ENCODE measurements around the gene SNAP25. TPM values are rescaled to one million over a fixed set of nuclear protein-coding genes. Genes with fewer than 3 reads are reported as not detected.

The SNAP25 gene
- total RNA-seq, 4 donors from 2014 or later = 0.22 to 0.39 TPM; not detected in 2

GRCh38 chr20:10323729-10324128 is 105.1 kb downstream of the SNAP25 start:
- no peak for TF ChIP-seq POLR2A (IDR thresholded peaks at IDR 0.05)
- TF ChIP-seq CTCF (IDR thresholded peaks at IDR 0.05) = no peak
- no peak for TF ChIP-seq EP300 (IDR thresholded peaks at IDR 0.05)
- 82% methylated on average over 4 of the region's 4 CpGs for WGBS, 2 donors
- H3K4me3 ChIP-seq = no peak overlapping the region
- no peak for DNase-seq (ENCODE audit: low spot score in 2 of 2)
- H3K36me3 ChIP-seq = no peaks in the 10 kb centered on the region
- H3K9me3 ChIP-seq = no peaks in the 10 kb centered on the region
- H3K27ac ChIP-seq = no peak overlapping the region
- H3K4me1 ChIP-seq = no peaks in the 10 kb centered on the region
- H3K27me3 ChIP-seq = no peaks in the 10 kb centered on the region

DNA sequence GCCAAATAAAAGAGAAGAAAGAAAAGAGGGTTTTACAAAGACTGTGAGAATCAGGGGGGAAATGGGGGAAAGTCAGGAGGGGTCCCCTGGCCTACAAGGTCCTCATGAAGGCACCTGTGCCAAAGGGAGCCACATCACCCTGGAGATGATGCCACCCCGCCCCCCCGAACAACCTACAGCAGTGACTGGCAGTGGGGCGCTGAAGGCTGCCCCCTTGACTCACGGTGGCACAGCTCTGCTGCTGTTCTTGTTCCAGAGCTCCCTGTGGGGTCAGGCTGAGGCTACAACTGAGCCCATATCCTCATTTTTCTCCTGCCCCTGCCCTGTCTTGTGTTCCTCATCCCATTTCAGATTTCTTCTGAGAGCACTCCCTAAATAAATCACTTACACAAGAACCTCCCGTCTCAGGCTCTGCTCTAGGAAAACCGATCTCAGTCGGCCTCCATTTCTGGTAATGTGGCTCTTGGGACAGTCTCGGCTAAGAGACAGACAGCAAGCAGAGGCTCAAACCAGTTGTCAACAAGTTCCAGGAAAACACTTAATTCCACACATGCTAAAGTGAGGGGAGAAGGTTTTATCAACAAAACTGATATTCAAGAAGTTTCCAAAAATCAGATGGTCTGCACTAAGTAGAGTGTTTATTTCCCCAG is 105.7 kb downstream of the SNAP25 start:
- Histone ChIP-seq H3K27ac (no peak overlapping the region), H3K27me3 (no peaks in the 10 kb centered on the region), H3K9me3 (no peaks in the 10 kb centered on the region), H3K36me3 (no peaks in the 10 kb centered on the region), H3K4me1 (no peaks in the 10 kb centered on the region), H3K4me3 (no peak overlapping the region)
- DNase-seq (ENCODE audit: low spot score in 2 of 2) = no peak
- TF ChIP-seq CTCF (IDR thresholded peaks at IDR 0.05) = no peak
- TF ChIP-seq EP300 (IDR thresholded peaks at IDR 0.05) = no peak
- TF ChIP-seq POLR2A (IDR thresholded peaks at IDR 0.05) = no peak
- WGBS, 2 donors = 65 to 75% methylated on average over 8 of the region's 8 CpGs

GRCh38 chr20:10328897-10329255 is 110.2 kb downstream of the SNAP25 start:
- Histone ChIP-seq H3K27ac (no peak overlapping the region), H3K4me3 (no peak overlapping the region), H3K36me3 (no peaks in the 10 kb centered on the region), H3K4me1 (peaks cover 0 to 8% (median 0%) of the 10 kb centered on the region in 4 donors), H3K9me3 (no peaks in the 10 kb centered on the region), H3K27me3 (no peaks in the 10 kb centered on the region)
- WGBS, 2 donors = 82 to 90% methylated on average over 4 of the region's 4 CpGs
- DNase-seq (ENCODE audit: low spot score in 2 of 2) = no peak
- TF ChIP-seq POLR2A (IDR thresholded peaks at IDR 0.05) = no peak
- no peak for TF ChIP-seq EP300 (IDR thresholded peaks at IDR 0.05)
- no peak for TF ChIP-seq CTCF (IDR thresholded peaks at IDR 0.05)

DNA sequence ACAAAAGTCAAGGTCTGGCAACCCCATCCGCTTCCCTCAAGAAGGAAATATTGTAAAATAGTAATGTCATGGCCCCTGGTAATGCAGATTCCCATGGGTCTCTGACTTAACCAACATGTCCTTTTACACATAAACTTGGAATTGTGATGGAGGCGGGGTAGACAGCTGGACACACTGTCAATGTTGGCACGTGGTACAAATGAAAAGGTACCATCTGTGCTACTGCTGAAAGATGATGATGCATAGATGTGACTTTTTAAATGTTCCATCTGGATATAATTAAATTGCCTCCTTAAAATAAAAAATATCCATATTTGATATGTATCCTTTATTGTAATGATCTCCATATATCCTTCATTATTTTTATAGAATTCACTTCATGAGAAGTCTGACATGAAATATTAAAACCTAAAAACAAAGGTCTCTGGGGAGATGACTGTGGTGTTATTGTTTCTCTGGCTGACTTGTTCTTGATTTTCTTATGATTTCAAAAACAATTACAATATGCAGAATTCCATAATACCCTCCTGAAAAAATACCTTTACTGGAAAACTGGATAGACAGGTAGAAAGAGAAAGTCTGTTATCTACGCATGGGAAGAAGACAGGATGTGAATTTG is 110.9 kb downstream of the SNAP25 start:
- Histone ChIP-seq H3K9me3 (no peaks in the 10 kb centered on the region), H3K4me1 (peaks cover 0 to 8% (median 0%) of the 10 kb centered on the region in 4 donors), H3K27ac (no peak overlapping the region), H3K36me3 (no peaks in the 10 kb centered on the region), H3K27me3 (no peaks in the 10 kb centered on the region), H3K4me3 (no peak overlapping the region)
- TF ChIP-seq EP300 (IDR thresholded peaks at IDR 0.05) = no peak
- TF ChIP-seq POLR2A (IDR thresholded peaks at IDR 0.05) = no peak
- no peak for TF ChIP-seq CTCF (IDR thresholded peaks at IDR 0.05)
- no peak for DNase-seq (ENCODE audit: low spot score in 2 of 2)
- 77 to 79% methylated on average over 4 of the region's 4 CpGs for WGBS, 2 donors

- Histone ChIP-seq H3K27ac (peak overlapping the region in 1 of 4 donors; percentile 27), H3K36me3 (no peaks in the 10 kb centered on the region), H3K4me1 (peaks cover 0 to 8% (median 0%) of the 10 kb centered on the region in 4 donors), H3K9me3 (no peaks in the 10 kb centered on the region), H3K27me3 (no peaks in the 10 kb centered on the region), H3K4me3 (no peak overlapping the region)
- 70 to 72% methylated on average over 4 of the region's 4 CpGs for WGBS, 2 donors
- TF ChIP-seq CTCF (IDR thresholded peaks at IDR 0.05) (no peak), EP300 (IDR thresholded peaks at IDR 0.05) (no peak)
- no peak for DNase-seq (ENCODE audit: low spot score in 2 of 2)
Measured at GRCh38 chr20:10330071-10330470, 111.4 kb downstream of the SNAP25 start.
